Activated CD8-positive, alpha-beta memory T cell treated with anti-CD3 and anti-CD28 coated beads for 24 hours (primary cell): Measurements from ENCODE around the gene TRMT11.
"Not testable (repeated sequence)": the region's sequence is repeated elsewhere in the genome, so short reads cannot be mapped to it uniquely, and the experiment has no call there.

ENCODE experiments used
- DNase-seq: peaks from one replicate; pipeline ENCODE4 v3.0.0-alpha.2; 2020

TRMT11 gene

DNA sequence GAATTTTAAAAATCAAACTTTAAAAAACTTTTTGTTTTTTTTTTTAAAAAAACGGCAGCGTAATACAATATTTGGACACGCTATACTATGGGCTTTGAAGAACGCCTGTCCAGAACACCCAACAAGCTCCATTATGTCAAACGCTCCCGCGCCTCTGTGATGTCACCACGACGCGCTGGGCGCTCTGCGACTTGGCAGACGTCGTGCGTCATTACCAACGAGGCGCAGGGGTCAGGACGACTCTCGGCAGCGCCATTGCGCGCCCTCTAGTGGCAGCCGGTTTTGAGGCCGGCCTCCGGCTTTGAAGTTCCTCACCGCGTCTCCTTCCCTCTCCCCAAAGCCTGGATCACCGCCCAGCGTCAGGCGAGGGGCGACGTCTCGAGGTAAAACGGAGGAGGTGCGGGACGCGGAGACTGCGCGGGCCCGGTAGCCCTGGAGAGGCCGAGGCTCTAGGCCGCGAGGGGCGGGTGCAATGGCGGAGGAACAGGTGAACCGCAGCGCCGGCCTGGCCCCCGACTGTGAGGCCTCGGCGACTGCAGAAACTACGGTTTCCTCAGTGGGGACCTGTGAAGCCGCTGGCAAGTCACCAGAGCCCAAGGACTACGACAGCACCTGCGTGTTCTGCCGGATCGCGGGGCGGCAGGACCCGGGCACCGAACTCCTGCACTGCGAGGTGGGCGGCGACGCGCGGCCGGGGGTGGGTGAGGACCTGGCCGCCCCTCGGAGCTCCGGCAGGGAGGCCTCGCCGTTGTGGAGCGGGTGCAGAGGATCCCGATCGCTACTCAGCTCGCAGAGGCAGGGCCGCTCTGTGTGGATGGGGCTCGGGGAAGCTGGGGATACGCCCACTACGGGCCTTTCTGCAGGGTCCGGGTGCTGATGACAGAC lies 29.6 kb upstream of the TRMT11 start, which contains the start of gene HINT3:
Gene HINT3, plus strand, starts transcription at position 265 of the 885 bp plus-strand sequence. Its CDS starts 208 bp downstream, at position 473.
- peak; percentile 99 for DNase-seq

DNA sequence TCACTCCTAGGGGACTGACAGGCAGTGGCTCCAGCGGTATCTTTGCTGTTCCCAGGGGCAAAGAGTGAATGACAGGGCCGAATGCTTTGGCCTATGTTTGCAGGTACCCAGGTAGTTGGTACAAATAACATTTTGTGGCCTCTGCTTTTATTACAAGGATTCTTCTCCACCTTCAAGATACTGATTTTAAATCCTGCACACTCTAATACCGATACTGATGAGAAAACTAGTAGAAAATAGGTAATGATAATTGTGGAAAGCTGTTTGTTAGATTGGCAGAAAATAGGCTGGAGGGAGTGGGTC lies 29.0 kb upstream of the TRMT11 start:
- no peak for DNase-seq

DNA sequence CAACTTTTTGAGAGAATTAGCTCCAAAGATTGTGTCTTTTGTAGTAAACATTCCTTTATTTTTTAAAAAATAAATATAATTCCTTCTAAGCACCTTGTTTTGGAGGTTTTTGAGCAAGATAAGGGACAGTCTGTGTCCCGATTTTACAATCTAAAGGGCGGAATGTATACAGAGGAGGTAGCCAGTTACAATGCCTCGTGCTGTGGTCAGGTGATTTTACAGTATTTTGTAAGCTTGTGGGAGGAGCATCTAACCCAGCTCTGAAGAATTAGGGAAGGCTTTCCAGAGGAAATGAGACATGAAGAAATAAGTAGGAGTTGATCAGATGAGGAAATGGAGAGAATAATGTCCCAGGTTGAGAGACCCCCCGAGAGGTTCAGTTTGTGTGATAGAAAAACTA lies 28.5 kb upstream of the TRMT11 start:
- DNase-seq: no peak

DNA sequence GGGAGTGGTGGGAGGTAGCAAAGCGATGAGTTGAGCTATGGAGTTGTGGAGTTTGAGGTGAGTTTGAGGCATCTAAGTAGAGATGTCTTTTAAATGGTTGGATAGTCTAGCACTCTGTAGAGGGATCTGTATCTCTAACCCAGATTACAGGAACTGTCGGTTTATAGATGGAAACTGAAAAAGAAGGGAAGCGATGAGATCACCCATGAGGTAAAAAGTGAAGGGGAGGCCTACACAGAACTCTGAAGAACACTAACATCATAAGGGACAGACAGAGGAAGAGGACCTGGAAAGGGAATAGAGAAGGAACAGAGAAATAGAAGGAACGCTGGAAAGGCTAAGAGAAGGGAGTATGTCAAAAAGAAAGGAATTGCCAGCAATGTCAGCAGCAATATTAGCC lies 27.3 kb upstream of the TRMT11 start:
- no peak for DNase-seq

DNA sequence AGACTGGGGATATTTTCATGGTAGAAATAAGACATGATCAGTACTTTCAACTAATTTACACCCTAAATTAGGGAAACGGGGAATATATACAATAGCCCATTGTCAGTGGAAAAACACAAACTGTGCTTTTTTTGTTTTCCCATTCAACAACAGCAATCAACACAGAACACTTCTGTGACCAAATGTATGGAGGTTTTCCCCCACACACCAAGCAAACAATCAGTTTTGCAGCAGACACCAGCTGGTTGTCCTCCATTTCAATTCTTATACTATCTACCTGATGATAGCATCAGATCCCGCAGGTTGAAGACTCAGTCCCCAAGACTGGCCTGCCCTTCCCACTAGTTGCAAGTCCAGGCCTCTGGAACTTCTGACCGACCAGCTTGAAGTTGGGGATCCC lies 25.2 kb upstream of the TRMT11 start:
- DNase-seq: no peak

DNA sequence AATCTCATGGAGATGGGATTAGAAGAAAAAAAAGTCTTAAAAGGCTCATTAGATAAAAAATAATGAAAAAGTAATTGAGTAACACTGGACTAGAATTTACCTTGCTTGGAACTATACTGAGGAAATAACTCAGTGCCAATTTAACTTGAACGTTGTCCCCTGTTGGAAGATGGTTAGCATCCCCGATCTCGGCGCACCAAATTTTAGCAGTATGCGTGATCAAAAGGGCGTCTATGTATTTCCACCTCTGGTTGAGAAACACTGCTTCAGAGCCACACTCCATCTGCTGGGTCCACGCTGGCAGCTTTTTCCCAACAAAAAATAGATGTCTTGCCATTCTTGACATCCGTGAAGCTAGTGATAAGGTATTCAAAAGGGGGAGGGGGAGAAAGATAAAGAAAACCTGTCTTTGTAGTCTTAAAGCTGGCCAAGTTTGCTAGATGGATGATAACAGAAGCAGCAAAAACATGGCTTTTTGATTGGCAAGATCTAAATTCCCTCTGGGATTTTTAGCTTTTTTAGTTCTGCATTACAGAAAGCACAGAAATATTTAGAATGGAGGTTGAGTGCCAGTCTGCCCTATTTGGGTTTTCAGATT lies 23.3 kb upstream of the TRMT11 start:
- no peak for DNase-seq

DNA sequence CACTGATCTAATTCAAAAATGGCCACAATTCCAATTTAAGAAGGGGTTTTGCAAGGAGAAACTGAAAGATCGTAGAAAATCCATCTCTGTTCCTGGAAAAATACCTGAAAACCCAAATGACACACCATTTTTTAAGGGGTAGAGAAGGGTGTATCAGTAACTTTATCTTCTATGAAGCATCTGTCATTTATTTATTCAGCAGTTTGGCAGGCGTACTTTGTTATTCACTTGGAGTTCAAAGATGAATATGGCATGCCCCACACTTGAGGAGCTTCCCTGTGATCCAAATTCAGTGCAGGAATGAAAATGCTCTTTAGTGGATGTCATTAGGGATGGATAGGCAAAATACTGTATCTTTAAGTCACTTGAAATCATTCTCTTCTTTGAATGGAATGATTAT lies 22.5 kb upstream of the TRMT11 start:
- DNase-seq: no peak

DNA sequence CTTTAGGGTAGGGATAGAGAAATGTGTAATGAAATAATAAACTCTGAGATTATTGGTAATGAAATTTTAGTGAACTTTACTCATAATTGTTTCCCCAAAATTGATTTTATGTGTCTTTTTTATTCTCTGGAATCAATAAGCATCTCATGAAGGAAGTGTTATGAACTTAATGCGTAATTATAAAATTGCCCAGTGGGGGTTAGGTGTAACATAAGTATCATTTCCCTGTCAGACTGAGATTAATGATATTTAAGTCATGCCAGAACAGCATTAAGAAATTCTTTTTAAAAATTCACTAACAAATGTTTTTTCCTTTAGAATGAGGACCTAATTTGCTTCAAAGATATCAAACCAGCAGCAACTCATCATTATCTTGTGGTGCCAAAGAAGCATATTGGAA lies 19.8 kb upstream of the TRMT11 start:
- no peak for DNase-seq

DNA sequence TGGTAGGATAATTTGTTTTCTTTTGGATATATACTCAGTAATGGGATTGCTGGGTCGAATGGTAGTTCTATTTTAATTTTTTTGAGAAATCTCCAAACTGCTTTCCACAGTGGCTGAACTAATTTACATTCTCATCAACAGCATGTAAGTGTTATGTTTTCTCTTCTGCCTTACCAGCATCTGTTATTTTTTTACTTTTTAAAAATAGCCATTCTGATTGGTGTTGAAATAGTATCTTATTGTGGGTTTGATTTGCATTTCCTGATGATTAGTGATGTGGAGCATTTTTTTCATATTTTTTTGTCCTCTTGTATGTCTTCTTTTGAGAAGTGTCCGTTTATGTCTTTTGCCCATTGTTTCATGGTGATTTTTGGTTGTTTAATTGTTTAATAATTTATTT lies 17.8 kb upstream of the TRMT11 start:
- DNase-seq: no peak

DNA sequence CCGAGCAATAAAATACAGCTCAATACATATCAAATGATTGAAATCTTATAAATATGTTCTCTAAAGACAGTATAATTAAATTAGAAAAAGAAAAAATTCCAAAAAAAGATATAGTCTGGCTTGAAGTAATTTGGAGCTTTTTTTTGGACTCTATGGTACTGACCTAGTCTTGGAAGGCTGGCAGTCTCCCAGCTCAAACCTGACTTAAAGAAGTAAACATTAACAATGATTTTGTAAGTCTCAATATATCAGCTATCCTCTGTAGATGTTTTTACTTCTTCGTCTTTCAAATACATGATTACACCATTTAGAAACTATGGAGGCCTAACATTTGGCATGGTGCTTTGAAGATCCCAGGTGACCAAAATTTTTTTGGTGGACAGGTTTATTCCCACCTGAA lies 15.6 kb upstream of the TRMT11 start:
- DNase-seq: no peak

DNA sequence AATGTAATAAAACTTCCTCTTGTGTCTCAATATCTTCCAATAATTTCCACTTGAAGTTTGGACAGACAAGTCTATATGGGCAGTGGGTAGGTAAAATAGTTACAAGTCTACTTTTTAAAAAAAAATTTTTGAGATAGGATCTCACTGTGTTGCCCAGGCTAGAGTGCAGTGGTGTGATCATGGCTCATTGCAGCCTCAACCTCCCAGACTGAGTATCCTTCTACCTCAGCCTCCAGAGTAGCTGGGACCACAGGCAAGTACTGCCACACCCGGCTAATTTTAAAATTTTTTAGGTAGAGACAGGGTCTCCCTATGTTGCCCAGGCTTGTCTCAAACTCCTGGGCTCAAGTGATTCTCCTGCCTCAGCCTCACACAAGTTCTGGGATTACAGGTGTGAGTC lies 13.9 kb upstream of the TRMT11 start:
- DNase-seq: not testable (repeated sequence)

DNA sequence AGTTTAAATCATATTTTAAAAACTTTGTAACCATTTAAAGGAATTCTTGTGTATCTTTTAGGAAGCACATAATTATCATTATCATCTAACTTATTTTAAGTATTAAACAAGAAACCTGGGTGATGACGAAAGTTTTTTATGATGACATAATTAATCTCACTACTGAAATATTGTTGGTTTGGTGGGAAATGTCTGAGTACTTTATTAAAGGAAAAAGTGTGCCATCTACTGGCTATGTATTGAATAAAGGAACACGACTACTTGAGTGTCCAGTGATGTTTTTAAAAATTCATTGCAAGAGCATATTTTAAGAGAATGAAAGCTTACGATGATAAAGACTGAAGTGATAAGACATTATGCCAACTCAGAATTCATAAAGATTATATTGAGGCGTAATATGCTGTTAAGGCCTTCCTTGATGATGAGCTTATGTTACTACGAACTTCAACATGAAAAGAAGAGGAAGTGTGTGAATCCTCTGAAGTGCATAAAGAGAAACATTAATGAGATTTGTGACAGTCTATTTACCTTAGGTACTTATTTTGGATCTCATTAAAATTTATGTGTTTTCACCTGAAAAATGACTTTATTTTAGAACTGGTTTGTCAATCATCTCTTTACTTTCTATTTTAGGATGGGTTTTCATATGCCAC lies 12.0 kb upstream of the TRMT11 start:
- no peak for DNase-seq

DNA sequence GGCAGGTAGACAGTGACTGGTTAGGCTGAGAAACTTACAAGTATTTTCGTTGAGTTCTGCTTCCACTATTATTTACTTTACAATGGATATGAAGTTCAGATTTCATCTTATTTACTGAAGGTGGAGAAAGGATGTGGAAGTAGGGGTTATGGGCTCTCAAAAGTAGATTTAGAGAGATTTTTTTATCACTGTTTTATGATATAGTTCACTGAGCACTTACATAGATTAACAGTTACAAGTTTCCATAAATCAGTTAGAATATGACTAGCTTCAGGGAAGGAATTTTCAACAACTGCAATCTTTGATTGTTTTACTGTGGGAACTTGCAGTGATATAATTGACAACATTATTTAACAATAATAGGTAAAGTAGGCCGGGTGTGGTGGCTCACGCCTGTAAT lies 7.2 kb upstream of the TRMT11 start:
- no peak for DNase-seq

DNA sequence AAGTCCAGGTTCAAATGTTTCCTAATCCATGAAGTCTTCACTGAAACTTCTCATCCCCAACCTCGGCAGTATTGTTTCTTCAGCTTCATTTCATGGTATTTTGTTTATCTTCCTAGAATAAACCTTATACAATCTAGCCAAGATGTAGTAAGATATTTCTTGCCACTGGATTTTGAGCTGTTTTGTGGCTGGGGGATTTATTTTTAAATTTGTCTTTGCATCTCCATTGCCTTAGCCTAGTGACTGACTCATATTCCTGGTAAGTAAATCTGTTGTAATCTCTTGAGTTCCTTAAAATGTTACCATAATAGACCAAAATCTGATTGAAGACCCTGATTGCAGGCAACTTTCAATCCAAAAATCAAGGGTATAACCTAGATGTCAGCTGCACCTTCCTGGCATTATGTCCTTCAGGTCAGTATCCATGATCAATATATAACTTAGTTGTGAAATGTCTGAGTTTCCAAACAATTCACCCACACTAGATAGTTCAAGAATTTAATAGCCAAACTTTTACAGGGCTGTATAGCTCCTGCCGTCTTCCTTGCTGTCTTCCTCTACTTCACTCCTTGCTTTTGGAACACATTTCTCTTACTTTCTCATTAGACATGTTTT lies 4.7 kb upstream of the TRMT11 start:
- no peak for DNase-seq

DNA sequence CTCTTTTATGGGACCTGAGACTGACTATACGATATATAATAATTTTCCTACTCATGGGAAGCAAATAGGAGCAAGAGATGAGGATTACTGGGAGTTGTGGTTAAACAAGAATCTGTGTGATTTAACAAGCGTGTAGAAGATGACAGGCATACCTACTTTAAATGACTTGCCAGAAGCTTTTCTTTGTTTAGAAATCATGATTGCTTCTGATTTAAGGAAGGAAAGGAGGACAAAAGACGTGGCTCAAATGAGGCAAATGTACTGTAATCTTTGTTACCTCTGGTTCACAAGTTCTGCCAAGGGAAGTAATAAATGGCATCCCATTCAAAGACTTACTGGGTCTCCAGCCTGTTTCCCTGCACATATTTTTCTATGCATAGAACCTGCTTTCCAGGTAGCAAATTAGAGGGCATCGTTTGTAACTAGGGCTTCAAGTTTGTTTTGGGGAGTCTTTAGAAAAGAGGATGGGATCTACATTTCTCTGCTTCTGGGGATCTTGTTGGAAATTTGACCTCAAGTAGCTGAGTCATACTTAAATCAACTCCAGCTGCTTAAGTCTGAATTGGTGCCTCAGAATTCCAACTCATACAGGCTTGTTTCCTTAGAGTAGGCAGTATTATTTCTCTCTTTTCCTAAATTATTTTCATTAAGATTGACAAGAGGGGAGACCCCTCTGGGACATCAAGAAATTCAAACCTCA lies 2.9 kb upstream of the TRMT11 start:
- DNase-seq: no peak

DNA sequence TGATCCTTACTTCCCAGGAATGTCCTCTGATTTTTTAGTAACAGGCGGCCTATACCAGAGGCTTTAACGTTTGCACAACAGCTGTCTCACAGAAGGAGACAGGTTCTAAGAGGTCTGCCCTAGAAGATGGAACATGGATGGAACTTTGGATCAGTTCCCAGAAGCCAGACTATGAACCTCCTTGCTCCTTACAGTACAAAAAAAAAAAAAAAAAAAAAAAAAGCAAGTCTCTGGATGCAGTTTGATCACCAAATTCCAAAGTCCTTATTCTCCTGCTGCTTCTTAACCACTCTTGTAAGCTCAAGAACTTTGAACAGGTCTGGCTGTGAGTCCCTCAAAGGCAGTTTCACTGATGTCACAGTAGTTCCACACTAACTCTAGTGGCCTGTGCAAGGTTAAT lies 2.0 kb upstream of the TRMT11 start:
- DNase-seq: no peak

DNA sequence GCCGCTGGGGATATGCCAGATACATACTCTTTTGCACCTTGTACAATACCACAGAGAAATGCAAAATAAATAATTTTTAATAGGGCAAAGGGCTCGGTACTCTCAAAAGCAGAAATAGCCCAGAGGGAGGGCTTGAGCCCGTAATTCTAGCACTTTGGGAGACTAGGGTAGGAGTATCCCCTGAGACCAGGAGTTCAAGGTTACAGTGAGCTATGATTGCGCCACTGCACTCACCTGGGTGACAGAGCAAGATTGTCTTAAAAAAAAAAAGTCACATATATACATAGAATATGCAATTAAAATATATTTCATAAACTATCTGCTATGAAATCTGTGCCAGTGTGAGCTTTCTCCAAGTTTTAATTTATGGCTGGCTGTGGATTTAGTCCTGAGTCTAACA lies 818 bp upstream of the TRMT11 start:
- DNase-seq: no peak

DNA sequence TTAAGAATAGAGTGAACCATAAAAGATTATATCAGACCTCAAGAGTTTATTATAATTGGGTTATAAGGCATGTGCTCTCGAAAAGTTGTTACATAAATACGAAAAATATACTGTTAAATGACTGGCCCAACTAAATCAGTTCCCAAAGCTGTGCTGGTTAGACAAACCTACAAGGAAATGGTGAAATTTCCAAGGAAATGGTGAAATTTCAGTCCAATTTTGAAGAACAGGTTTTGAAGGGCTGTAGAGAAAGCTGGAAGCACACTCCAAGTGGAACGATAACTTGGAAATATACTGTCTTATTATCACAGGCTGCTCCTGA lies 400 bp upstream of the TRMT11 start:
- DNase-seq: no peak

DNA sequence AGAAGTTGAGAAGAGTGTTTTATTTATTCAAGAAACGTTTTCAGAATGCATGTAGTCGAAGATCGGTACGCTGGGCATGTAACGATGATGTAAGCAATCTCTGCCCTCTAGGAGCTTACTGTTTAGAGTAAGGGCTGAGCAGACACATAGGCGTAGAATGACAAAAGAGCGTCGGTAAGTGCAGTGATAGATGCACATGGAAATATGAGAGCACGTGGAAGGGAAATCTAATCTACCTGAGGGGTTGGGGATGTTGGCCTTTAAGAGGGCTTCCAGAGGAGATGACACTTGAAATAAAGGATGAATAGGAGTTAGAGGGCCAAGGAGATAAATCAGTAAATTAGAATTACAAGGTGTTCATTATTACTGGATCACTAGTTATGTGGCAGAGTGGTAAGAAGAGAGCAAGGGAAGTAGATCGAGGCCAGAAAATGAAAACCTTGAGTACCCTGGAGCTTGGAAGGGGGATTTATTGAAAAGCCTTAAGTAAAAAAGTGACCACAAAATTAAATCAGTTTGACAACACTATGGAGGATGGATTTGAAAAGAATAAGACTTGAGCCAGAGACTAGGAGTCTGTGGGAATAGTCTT lies 782 bp downstream of the TRMT11 start:
- DNase-seq: no peak

DNA sequence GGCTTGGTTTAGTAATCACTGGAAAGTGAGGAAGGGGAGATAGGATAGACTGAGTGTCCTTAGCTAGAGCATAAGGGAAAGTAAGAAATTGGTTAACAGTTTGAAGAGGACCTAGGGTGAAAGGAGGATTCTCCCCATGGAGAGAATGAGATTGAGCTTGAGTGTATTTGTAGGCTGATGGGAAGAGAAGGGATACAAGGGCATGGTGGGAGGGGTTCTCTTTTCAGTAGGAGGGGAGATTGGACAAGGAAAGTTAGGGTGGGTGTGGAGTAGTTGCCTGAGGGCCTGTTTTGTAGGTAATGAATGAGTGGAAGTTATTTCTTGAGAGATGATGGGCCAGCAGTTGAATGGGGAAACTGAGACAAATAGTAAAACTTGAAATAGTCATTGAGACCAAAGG lies 1.9 kb downstream of the TRMT11 start:
- DNase-seq: no peak

DNA sequence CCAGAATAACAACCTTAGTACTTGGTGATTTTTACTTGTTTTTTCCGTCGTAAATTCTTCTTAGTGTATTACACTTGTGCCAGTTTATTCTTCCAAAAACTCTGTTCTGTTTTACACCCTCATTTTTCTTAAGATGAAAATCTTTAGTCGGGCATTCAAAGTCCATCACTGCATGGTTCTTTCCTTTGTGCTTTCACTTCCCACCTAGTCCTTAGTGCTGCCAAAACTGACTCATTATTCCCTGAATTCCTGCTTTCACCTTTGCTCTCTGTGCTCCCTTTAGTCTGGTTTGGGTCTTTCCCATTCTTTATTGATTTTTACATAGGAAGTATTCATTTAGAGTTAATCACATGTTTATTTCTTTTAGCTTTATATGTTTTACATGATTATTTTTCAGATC lies 3.3 kb downstream of the TRMT11 start:
- DNase-seq: no peak

DNA sequence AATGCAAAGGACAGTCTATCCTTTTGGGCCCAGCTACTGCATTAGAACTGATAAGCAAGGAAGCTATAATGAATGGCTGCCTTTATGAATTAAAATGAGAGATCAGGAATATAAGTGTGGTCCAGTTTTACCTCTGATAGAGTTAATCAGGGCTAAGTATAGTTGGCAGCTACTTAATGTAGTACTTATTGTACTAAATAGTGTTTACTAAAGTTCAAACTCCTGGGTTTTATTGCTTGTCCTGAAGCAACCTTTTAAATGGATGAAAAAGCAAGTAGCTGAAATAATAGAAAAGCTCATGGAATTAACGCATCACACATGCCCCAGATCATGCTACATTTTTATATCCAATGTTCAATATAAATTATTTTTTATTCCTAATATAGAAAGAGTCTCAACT lies 5.3 kb downstream of the TRMT11 start:
- DNase-seq: no peak
